Right lobe of liver (tissue), 6 donors: ENCODE data around the gene HMGB1. TPM values are rescaled to one million over a fixed set of nuclear protein-coding genes. Genes with fewer than 3 reads are reported as not detected.

Experiments
- ATAC-seq, 4 donors: fragments of 200-7000 bp; cut with Tn5 transposase; one replicate each; pipeline ENCODE4 v1.9.1; 2020; ENCODE audit warnings: mild to moderate bottlenecking in 4 of 4, moderate library complexity in 4 of 4
- DNase-seq, 3 donors: peaks; one replicate each; pipeline ENCODE4 v3.0.0-alpha.2; 2020
- H3K27ac ChIP-seq, 3 donors: fragments of 200-600 bp; one replicate each; pipeline ENCODE4 v1.8.0; 2022
- H3K27me3 ChIP-seq, 2 donors: fragments of 200-600 bp; one replicate each; pipeline ENCODE4 v1.8.0; 2022
- H3K36me3 ChIP-seq, 4 donors: fragments of 200-600 bp; sonication (generic) in 1 of 4; one replicate each; pipeline versions ENCODE4 v1.5.1 to v1.8.0; 2017 to 2022; ENCODE audit warnings: control low read depth in 1 of 4
- H3K4me1 ChIP-seq, 4 donors: fragments of 200-600 bp; sonication (generic) in 1 of 4; one replicate each; pipeline versions ENCODE4 v1.5.1 to v1.8.0; 2017 to 2022; ENCODE audit warnings: control low read depth in 1 of 4
- H3K4me3 ChIP-seq, 3 donors: fragments of 200-600 bp; one replicate each; pipeline ENCODE4 v1.8.0; 2022
- H3K9me3 ChIP-seq, 4 donors: fragments of 200-600 bp; sonication (generic) in 1 of 4; one replicate each; pipeline versions ENCODE4 v1.5.1 to v1.8.0; 2017 to 2022; ENCODE audit warnings: control low read depth in 1 of 4
- POLR2A ChIP-seq: fragments of 450-650 bp; IDR thresholded peaks from one replicate; pipeline ENCODE4 v1.6.1; 2017; ENCODE audit warnings: antibody characterized with exemption, mild to moderate bottlenecking
- WGBS: methylation state at CpG from one replicate; pipeline ENCODE4 v1.1.6; 2018; ENCODE audit warnings: low coverage, low lambda C conversion rate; ENCODE audit not compliant: insufficient coverage; ENCODE audit errors: missing lambda C conversion rate; 5-methylcytosine and 5-hydroxymethylcytosine counted together
- intact Hi-C, 2 donors: fragments of 100-400 bp; cut with DNase I; formaldehyde crosslinking; loops; one replicate each; pipeline versions ENCODE4 v1.11.2 to v1.14.1; 2022
- total RNA-seq, 6 experiments: library from RNA; depleted of rRNA in 2 of 6; stranded (reverse); fragments of >200 nt in 2 of 6; fragmentation: NEBNext Ultra II Directional in 3 of 6; extraction: Animal tissue kit (Norgen Biotek cat#: 25700) in 3 of 6; gene quantifications; one replicate each; pipeline versions ENCODE4 v1.1.0 to v1.2.4, GENCODE V29; 2016 to 2023
- TF ChIP-seq, protein P1 (sequence below), 4 donors: fragments of 200-600 bp in 3 of 4; fragments of 450-650 bp in 1 of 4; IDR thresholded peaks; one replicate each; pipeline versions ENCODE4 v1.5.1 to v1.8.0; 2016 to 2022; ENCODE audit warnings: antibody characterized with exemption in 4 of 4, mild to moderate bottlenecking in 2 of 4
- donor health status: DM: no; HTN: yes; CAD: no.
- donor health status: DM: no; HTN: no; CAD: no.
- donor health status: DM: no; HTN: no; CAD: no.
- donor health status: DM: no; HTN: yes; CAD: no.
- donor health status: DM: no; HTN: yes; CAD: no.

Gene HMGB1
- total RNA-seq, 6 experiments from 2014 or later = 80.6 to 167 (median 107) TPM

DNA sequence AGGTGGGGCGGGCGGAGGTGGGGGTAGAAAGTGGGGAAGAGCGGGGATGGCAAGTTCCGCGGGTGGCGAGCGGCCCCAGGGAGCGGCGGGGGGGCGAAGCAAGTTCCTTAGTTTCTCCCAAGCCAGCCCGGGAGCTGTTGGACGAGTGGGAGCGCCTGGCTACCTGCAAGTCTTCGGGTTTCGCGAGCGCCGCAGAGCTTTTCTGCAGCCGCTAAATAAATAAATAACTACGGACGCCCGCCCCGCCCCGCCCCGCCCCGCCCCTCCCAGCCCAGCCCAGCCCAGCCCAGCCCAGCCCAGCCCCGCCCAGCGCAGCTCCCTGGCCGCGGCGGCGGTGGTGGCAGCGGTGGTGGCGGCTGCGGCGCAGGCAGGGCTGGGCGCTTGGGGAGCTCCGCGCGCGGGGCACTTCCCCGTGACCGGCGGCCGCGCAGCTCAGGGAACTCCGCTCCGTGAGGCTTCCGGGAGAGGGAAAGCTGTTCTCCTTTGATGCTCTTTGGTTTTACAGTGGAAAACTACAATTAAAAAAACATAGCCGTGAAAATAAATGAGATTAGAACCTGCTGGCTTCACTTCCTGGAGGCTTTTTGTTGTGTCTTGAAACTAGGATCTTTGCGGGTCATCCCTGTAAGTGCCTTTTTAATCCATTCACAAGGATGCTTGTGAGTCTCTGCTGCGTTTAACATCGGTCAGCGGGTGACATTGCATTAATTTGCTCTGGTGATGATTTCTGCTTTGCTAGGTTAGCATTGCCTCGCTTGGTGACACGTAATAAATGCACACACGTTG, 43.5 kb downstream of the HMGB1 start, which contains the start of gene UBE2L5:
Gene UBE2L5, plus strand, starts transcription at position 440 of the 786 bp plus-strand sequence. CDS start 5,498 bp downstream, outside the sequence.
- Histone ChIP-seq H3K4me3 (peak within 1 kb of the TSS; percentile 41 to 65 (median 49)), H3K36me3 (no peaks in the 10 kb centered on the region), H3K27me3 (no peaks in the 10 kb centered on the region), H3K4me1 (peaks cover 0 to 7% (median 2%) of the 10 kb centered on the region in 4 donors), H3K27ac (peak within 1 kb of the TSS; percentile 69 to 88 (median 73)), H3K9me3 (no peaks in the 10 kb centered on the region)
- intact Hi-C loops = no loop called here
- peak; percentile 86 for TF ChIP-seq POLR2A
- TF ChIP-seq, protein P1, sequence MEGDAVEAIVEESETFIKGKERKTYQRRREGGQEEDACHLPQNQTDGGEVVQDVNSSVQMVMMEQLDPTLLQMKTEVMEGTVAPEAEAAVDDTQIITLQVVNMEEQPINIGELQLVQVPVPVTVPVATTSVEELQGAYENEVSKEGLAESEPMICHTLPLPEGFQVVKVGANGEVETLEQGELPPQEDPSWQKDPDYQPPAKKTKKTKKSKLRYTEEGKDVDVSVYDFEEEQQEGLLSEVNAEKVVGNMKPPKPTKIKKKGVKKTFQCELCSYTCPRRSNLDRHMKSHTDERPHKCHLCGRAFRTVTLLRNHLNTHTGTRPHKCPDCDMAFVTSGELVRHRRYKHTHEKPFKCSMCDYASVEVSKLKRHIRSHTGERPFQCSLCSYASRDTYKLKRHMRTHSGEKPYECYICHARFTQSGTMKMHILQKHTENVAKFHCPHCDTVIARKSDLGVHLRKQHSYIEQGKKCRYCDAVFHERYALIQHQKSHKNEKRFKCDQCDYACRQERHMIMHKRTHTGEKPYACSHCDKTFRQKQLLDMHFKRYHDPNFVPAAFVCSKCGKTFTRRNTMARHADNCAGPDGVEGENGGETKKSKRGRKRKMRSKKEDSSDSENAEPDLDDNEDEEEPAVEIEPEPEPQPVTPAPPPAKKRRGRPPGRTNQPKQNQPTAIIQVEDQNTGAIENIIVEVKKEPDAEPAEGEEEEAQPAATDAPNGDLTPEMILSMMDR (IDR thresholded peaks at IDR 0.05) = no peak
- under 1% methylated on average over 20 of the region's 57 CpGs for WGBS
- ATAC-seq (peak; percentile 86 to 95 (median 90)), DNase-seq (peak; percentile 87 to 89 (median 88))

DNA sequence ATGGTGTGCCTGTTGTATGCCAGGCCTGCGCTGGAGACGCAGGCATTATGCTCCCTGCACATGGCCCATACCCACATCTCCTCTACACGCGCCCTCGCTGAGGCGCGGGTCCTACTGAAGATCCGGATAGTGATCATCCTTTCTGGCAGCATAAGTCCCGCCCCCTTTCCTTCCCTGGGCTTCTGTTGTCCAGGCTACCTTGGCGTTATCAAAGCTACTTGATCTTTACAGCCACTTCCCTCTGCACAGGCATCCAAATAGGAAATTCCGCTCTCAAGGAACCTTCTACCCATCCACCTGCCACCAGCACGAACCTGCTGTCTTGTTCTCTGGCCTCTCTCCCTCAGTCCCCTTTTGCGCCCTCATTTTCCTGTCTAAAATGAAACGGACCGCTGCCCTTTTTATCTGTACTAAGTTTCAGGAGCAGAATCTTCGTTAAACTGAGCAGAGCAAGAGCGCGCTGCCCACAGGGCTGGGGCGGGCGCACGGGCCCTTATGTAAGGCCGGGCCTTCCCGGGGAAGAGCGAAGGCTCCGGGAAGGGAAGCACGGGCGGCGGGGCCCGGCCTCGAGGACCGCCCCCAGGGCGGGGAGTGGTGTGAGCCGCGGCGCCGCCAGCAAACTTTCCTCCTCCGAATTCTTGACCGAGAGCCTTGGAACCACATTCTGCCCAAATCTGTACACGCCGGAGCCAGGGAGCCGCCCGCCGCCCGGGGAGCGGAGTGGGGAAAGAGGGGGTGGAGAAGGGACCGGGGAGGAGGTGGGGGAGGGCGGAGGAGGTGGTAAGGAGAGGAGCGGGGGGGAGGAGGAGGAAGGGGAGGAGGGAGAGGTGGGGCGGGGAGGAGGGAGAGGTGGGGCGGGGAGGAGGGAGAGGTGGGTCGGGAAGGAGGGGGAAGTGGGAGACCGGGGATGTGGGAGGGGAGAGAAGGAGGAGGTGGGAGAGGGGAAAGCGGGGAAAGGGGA, 44.4 kb downstream of the HMGB1 start:
- Histone ChIP-seq H3K4me3 (peak overlapping the region; percentile 41 to 65 (median 49)), H3K9me3 (no peaks in the 10 kb centered on the region), H3K27ac (peak overlapping the region; percentile 69 to 88 (median 73)), H3K36me3 (no peaks in the 10 kb centered on the region), H3K27me3 (no peaks in the 10 kb centered on the region), H3K4me1 (peaks cover 0 to 7% (median 2%) of the 10 kb centered on the region in 4 donors)
- DNase-seq = peak; percentile 88 to 91 (median 89)
- TF ChIP-seq, protein P1 (IDR thresholded peaks at IDR 0.05) = no peak
- peak; percentile 75 for TF ChIP-seq POLR2A
- peak; percentile 86 to 89 (median 87) for ATAC-seq
- WGBS = 3% methylated on average over 36 of the region's 53 CpGs
- intact Hi-C loops = no loop called here

DNA sequence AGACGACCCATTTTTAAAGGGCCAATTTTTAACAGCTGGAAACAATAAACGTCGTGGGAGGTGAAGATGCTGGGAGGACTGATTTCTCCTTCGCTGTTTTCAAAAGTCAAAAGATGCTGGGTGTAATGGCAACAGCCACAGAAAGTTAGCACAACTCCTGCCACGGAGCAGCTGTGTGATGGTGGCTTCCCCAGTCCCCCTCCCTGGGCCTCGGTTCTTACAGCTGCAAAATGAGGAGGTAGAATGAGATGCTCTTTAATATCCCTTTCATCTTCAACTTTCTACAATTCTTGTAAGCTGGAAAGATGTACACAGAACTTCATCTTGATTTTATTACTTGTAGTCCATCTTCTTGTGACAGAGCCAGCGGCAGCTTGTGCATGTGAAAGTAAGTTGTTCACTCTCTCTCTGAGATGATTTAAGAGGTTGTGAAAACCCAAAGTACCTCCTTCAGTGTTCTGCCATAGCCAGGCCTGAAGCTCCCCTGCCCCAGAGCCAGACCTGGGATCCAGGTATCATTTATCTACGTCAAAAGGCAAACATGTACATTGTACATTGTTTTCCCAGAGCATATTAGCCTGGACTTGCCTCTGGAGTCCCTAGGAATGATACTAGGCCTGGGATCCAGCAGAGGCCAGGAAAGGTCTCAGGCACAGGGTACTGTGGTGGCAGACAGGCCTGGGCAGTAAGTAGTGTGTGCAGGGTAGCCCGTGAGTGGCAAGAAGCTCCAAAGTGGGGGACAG, 46.8 kb downstream of the HMGB1 start:
- intact Hi-C loops = no loop called here
- no peak overlapping the region for H3K4me3 ChIP-seq
- ATAC-seq (no peak), DNase-seq (no peak)
- H3K9me3 ChIP-seq = no peaks in the 10 kb centered on the region
- no peaks in the 10 kb centered on the region for H3K36me3 ChIP-seq
- 89% methylated on average over 5 of the region's 9 CpGs for WGBS
- H3K27ac ChIP-seq = no peak overlapping the region
- H3K27me3 ChIP-seq = no peaks in the 10 kb centered on the region
- peaks cover 0 to 7% (median 2%) of the 10 kb centered on the region in 4 donors for H3K4me1 ChIP-seq
- TF ChIP-seq, protein P1 (IDR thresholded peaks at IDR 0.05) = no peak
- no peak for TF ChIP-seq POLR2A
